Keratinocyte (primary cell): ENCODE data around the gene ADSL.

Experiments
- EZH2 ChIP-seq: IDR thresholded peaks from one replicate; pipeline ENCODE4 v1.6.1; 2012; ENCODE audit warnings: inconsistent platforms, mild to moderate bottlenecking, low read length, moderate library complexity
- TF ChIP-seq, protein P1 (sequence below), 3 experiments: IDR thresholded peaks in 1 of 3; conservative IDR thresholded peaks in 1 of 3; optimal IDR thresholded peaks in 1 of 3; 2 replicates in 2 of 3; 3 replicates in 1 of 3; pipeline versions ENCODE3 to v1.5.1; 2011; ENCODE audit warnings: low read length in 3 of 3, mild to moderate bottlenecking in 3 of 3, moderate library complexity in 2 of 3, control low read depth in 1 of 3, inconsistent platforms in 1 of 3; ENCODE audit not compliant: insufficient read depth in 2 of 3; ENCODE audit errors: extremely low read depth in 1 of 3

DNA sequence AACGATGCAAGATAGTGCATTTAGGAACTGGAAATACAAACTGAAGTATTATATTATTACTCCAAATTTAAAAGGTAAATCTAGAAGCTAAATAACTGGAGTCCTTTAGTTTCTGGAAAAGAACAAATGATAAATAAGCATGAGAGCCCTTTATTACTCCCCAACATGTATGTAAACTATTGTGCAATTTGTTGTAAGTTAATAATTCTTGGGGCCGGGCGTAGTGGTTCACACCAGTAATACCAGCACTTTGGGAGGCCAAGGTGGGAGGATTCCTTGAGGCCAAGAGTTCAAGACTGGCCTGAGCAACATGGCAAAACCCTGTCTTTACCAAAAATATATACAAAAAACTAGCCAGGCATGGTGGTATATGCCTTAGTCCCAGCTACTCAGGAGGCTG is 35.2 kb downstream of the ADSL start:
- no peak for TF ChIP-seq EZH2
- TF ChIP-seq, protein P1, sequence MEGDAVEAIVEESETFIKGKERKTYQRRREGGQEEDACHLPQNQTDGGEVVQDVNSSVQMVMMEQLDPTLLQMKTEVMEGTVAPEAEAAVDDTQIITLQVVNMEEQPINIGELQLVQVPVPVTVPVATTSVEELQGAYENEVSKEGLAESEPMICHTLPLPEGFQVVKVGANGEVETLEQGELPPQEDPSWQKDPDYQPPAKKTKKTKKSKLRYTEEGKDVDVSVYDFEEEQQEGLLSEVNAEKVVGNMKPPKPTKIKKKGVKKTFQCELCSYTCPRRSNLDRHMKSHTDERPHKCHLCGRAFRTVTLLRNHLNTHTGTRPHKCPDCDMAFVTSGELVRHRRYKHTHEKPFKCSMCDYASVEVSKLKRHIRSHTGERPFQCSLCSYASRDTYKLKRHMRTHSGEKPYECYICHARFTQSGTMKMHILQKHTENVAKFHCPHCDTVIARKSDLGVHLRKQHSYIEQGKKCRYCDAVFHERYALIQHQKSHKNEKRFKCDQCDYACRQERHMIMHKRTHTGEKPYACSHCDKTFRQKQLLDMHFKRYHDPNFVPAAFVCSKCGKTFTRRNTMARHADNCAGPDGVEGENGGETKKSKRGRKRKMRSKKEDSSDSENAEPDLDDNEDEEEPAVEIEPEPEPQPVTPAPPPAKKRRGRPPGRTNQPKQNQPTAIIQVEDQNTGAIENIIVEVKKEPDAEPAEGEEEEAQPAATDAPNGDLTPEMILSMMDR (optimal IDR thresholded peaks at IDR 0.05 in 1 of 3, IDR thresholded peaks at IDR 0.05 in 1 of 3, conservative IDR thresholded peaks at IDR 0.05 in 1 of 3; ENCODE audit: extremely low read depth in 1 of 3, insufficient read depth in 2 of 3, low read length in 3 of 3) = no peak
